Neutrophil (primary cell): ENCODE results near the gene SNW1.

ENCODE experiments used
- H3K27ac ChIP-seq: fragments of 200-600 bp; sonication (generic); 2 replicates; pipeline ENCODE4 v1.5.1; 2016; ENCODE audit warnings: mild to moderate bottlenecking, moderate library complexity
- H3K27me3 ChIP-seq: fragments of 200-600 bp; sonication (generic); 2 replicates; pipeline ENCODE4 v1.6.0; 2016; ENCODE audit warnings: mild to moderate bottlenecking
- H3K36me3 ChIP-seq: fragments of 200-600 bp; sonication (generic); 2 replicates; pipeline ENCODE4 v1.5.1; 2017
- H3K4me1 ChIP-seq, 2 experiments: fragments of 200-600 bp in 1 of 2; sonication (generic) in 1 of 2; 1 replicate in 1 of 2; 2 replicates in 1 of 2; pipeline versions ENCODE4 v1.5.1 to v1.6.1; 2013 to 2016; ENCODE audit warnings: low read depth in 1 of 2, low read length in 1 of 2, mild to moderate bottlenecking in 1 of 2, moderate library complexity in 1 of 2; ENCODE audit not compliant: control insufficient read depth in 1 of 2, insufficient read depth in 1 of 2
- H3K4me3 ChIP-seq, 2 experiments: fragments of 200-600 bp in 1 of 2; sonication (generic) in 1 of 2; 1 replicate in 1 of 2; 2 replicates in 1 of 2; pipeline ENCODE4 v1.5.1; 2013 to 2016; ENCODE audit warnings: low read depth in 1 of 2, low read length in 1 of 2, mild to moderate bottlenecking in 1 of 2, moderate library complexity in 1 of 2
- H3K9me3 ChIP-seq: fragments of 200-600 bp; sonication (generic); 2 replicates; pipeline ENCODE4 v1.5.1; 2016
- TF ChIP-seq, protein P1 (sequence below): fragments of 200-600 bp; sonication (generic); IDR thresholded peaks from 2 replicates; pipeline ENCODE4 v1.5.1; 2016; ENCODE audit warnings: antibody characterized with exemption

The SNW1 gene

DNA sequence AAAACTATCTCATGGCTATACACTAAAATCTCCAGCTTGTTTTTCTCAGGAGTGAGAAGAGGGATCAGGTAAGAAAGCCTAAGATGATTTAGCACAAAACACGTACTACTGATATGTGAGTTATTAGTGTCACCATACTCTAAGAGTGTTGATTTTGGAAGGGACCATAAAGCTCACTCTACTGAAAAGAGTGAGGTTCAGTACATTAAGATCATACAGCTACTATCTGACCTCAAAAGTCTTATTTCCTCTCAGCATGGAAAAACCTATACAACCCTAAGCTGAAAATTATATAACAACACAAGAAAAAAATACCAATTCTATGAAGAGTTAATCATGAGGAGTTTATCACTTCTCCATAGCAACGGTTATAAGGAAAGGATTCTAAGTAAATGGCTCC is 19.5 kb downstream of the SNW1 start:
- Histone ChIP-seq H3K36me3 (peaks cover 76% of the 10 kb centered on the region), H3K4me1 (no peaks in the 10 kb centered on the region), H3K4me3 (no peak overlapping the region), H3K27me3 (no peaks in the 10 kb centered on the region), H3K27ac (no peak overlapping the region), H3K9me3 (no peaks in the 10 kb centered on the region)
- TF ChIP-seq, protein P1, sequence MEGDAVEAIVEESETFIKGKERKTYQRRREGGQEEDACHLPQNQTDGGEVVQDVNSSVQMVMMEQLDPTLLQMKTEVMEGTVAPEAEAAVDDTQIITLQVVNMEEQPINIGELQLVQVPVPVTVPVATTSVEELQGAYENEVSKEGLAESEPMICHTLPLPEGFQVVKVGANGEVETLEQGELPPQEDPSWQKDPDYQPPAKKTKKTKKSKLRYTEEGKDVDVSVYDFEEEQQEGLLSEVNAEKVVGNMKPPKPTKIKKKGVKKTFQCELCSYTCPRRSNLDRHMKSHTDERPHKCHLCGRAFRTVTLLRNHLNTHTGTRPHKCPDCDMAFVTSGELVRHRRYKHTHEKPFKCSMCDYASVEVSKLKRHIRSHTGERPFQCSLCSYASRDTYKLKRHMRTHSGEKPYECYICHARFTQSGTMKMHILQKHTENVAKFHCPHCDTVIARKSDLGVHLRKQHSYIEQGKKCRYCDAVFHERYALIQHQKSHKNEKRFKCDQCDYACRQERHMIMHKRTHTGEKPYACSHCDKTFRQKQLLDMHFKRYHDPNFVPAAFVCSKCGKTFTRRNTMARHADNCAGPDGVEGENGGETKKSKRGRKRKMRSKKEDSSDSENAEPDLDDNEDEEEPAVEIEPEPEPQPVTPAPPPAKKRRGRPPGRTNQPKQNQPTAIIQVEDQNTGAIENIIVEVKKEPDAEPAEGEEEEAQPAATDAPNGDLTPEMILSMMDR, result no peak

DNA sequence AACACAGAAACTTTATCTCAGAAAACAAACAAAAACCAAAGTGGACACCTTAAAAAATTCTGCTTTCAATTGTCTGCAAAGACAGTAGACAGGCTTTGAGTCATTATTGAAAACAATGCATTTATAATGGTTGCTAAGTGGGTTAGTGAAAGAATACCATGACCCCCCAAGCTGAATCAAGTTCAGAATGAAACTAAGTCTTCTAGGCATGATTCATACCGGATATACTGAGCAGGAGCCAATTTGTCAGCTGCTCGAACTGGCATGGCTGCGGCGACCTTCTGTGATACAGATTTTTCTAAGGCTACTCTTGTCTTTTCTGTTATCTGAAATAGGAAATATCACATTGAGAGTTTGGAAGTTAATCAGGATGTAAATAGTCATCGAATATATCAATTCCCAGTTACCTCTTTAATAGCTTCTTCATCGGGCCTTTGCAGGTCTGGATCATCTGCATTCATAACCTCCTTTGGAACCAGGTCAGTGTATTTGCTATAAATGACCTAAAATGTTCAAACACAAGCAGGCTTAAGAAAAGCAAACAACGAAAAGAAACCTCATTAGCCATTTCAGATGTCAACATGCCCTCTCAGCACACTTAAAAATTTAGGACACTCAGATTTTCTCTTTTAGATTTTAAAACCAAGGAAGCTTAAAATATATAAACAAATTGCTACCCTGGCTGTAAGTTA is 22.3 kb downstream of the SNW1 start:
- Histone ChIP-seq H3K4me1 (no peaks in the 10 kb centered on the region), H3K27me3 (no peaks in the 10 kb centered on the region), H3K4me3 (no peak overlapping the region), H3K27ac (no peak overlapping the region), H3K9me3 (no peaks in the 10 kb centered on the region), H3K36me3 (peaks cover 82% of the 10 kb centered on the region)
- TF ChIP-seq, protein P1, result no peak

DNA sequence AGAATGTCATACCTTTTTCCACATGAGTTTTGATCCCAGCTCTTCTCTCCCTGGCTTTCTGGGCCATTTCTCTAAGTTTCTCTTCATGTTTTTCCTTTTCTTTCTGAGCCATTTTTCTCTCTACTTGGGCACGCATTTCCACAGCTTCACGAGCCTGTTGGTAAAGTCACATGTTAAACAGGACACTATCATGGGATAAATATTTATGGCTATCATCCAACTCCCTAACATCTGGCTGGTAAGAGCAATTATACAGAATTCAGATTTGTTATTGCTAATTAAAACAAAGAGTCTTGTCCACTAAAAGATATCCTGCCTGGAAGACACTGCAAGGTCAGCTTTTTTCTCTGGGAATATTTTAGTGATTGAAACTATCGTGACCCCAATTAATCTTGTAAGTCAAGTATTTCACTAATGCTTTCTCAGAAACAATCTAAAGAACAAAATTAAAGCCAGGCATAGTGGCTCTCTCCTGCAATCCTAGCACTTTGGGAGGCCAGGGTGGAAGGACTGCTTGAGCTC is 29.9 kb downstream of the SNW1 start:
- no peaks in the 10 kb centered on the region for H3K9me3 ChIP-seq
- H3K27me3 ChIP-seq, result no peaks in the 10 kb centered on the region
- no peaks in the 10 kb centered on the region for H3K4me1 ChIP-seq
- H3K36me3 ChIP-seq, result peaks cover 100% of the 10 kb centered on the region
- no peak overlapping the region for H3K4me3 ChIP-seq
- H3K27ac ChIP-seq, result no peak overlapping the region
- TF ChIP-seq, protein P1, result no peak

DNA sequence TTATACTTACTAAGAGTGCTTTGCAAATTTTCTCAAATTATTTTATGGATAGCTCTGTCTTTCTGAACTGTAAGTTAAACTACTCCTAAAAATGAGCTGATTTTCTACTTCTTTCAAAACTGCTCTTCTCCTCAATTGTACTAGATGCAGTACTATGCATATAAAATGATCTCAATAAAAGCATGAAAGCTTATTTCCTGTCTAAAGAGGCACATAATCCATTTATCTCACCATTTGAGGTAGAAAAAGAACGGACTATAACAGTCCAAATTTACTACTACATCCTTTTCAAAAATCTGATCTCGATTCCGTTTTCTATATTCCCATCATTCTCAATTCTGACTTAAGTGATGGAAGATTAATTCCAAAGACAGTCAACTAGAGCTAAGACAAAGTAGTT is 38.7 kb downstream of the SNW1 start:
- Histone ChIP-seq H3K27me3 (no peaks in the 10 kb centered on the region), H3K4me1 (no peaks in the 10 kb centered on the region), H3K9me3 (no peaks in the 10 kb centered on the region), H3K36me3 (peaks cover 100% of the 10 kb centered on the region), H3K27ac (no peak overlapping the region), H3K4me3 (no peak overlapping the region)
- TF ChIP-seq, protein P1, result no peak

DNA sequence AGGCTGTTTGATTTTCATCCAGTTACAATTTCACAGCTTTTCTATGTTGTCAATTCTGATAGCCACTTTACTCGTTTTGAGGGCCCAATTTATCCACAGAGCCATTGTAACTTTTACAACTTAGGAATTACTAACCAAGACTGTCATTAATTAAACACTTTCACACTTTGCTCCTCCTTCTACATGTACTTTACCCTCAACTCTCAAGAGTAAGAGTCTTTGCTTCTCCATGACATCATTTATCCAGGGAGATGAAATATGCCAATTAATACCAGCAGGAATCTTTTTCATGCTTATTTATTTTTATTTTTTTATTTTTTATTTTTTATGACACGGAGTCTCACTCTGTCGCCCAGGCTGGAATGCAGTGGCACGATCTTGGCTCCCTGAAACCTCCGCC is 39.5 kb downstream of the SNW1 start:
- H3K9me3 ChIP-seq, result no peaks in the 10 kb centered on the region
- H3K36me3 ChIP-seq, result peaks cover 99% of the 10 kb centered on the region
- H3K27ac ChIP-seq, result no peak overlapping the region
- TF ChIP-seq, protein P1, result no peak
- no peaks in the 10 kb centered on the region for H3K27me3 ChIP-seq
- H3K4me3 ChIP-seq, result no peak overlapping the region
- H3K4me1 ChIP-seq, result no peaks in the 10 kb centered on the region
